ENCODE data around the gene PRR20G. TPM values are rescaled to one million over a fixed set of nuclear protein-coding genes. Genes with fewer than 3 reads are reported as not detected.
"Not testable (repeated sequence)": the region's sequence is repeated elsewhere in the genome, so short reads cannot be mapped to it uniquely, and the experiment has no call there.

PRR20G gene
- total and polyA plus RNA-seq, 2 experiments from 2014 or later, result 0.39 TPM; not detected in 1

- ATAC-seq, result no peak
- no peak for TF ChIP-seq EZH2phosphoT487 (IDR thresholded peaks at IDR 0.05; ENCODE audit: unreplicated experiment)
- TF ChIP-seq ZNF462 (CRISPR knock-in tag; IDR thresholded peaks at IDR 0.05), result no peak
- TF ChIP-seq ETS1 (IDR thresholded peaks at IDR 0.05), result no peak
- no peak for TF ChIP-seq EZH2 (IDR thresholded peaks at IDR 0.05; ENCODE audit: low read depth, unreplicated experiment)
- no peak for TF ChIP-seq CTCF (conservative IDR thresholded peaks at IDR 0.05; ENCODE audit: low read depth in 2 of 2)
- TF ChIP-seq POLR2AphosphoS5 (IDR thresholded peaks at IDR 0.05; ENCODE audit: low read depth), result no peak
- no peak for TF ChIP-seq REST (IDR thresholded peaks at IDR 0.05; ENCODE audit: unreplicated experiment)
- no peak for TF ChIP-seq STAT1 (IDR thresholded peaks at IDR 0.05; ENCODE audit: unreplicated experiment)
- no peak for DNase-seq (ENCODE audit: low spot score)
- Histone ChIP-seq H3K4me2 (no peak overlapping the region), H3K4me1 (ENCODE audit: insufficient read depth) (no peaks in the 10 kb centered on the region), H3K27me3 (ENCODE audit: insufficient read depth) (no peaks in the 10 kb centered on the region), H3K9me2 (ENCODE audit: insufficient read depth) (no peaks in the 10 kb centered on the region), H3K79me2 (replicated peaks; ENCODE audit: insufficient read depth) (no peaks in the 10 kb centered on the region), H3K27ac (ENCODE audit: low read depth) (no peak overlapping the region), H3K4me3 (no peak overlapping the region), H3K36me3 (ENCODE audit: insufficient read depth) (no peaks in the 10 kb centered on the region), H3F3A (replicated peaks; ENCODE audit: low read depth) (no peaks in the 10 kb centered on the region), H2AFZ (no peak overlapping the region), H4K20me1 (replicated peaks; ENCODE audit: insufficient read depth) (no peaks in the 10 kb centered on the region)
- Mint-ChIP-seq H3K36me3 (ENCODE audit: low read depth) (no peaks in the 10 kb centered on the region; the same call in 2 of the 3 replicates), H3K27me3 (ENCODE audit: insufficient read depth, low read depth, poor library complexity) (no peaks in the 10 kb centered on the region), H3K4me3 (no peak overlapping the region), H3K9me3 (peaks cover 4% of the 10 kb centered on the region), H3K27ac (no peak overlapping the region), H3K4me1 (no peaks in the 10 kb centered on the region)
These were observed 25.0 kb upstream of the PRR20G start for GRCh38 chr3:127312818-127313217.

GRCh38 chr3:127308821-127309220 lies 21.0 kb upstream of the PRR20G start:
- H3K9me3 Mint-ChIP-seq; H3K27ac Mint-ChIP-seq; H4K20me1 ChIP-seq (replicated peaks; ENCODE audit: insufficient read depth); H3K36me3 Mint-ChIP-seq (ENCODE audit: low read depth); H3K27me3 ChIP-seq (ENCODE audit: insufficient read depth); H3K4me1 Mint-ChIP-seq; H3K4me1 ChIP-seq (ENCODE audit: insufficient read depth); H3K9me2 ChIP-seq (ENCODE audit: insufficient read depth); H3K4me3 ChIP-seq; ATAC-seq; H3K36me3 ChIP-seq (ENCODE audit: insufficient read depth); H2AFZ ChIP-seq; H3K27ac ChIP-seq (ENCODE audit: low read depth); H3K4me2 ChIP-seq; H3K4me3 Mint-ChIP-seq; H3F3A ChIP-seq (replicated peaks; ENCODE audit: low read depth); DNase-seq (ENCODE audit: low spot score); H3K79me2 ChIP-seq (replicated peaks; ENCODE audit: insufficient read depth); H3K27me3 Mint-ChIP-seq (ENCODE audit: insufficient read depth, low read depth, poor library complexity): not testable (repeated sequence)

Measured in GM23338 (cell line).